Activated CD4-positive, CD25-positive, alpha-beta regulatory T cell treated with anti-CD3 and anti-CD28 coated beads, Interleukin-2, amount 50 U/mL, for 24 hours (primary cell): ENCODE data around the gene F2R.
A peak's percentile ranks its signal among the peaks of the same experiment; 100 is the strongest.
"Not testable (repeated sequence)": the region's sequence is repeated elsewhere in the genome, so short reads cannot be mapped to it uniquely, and the experiment has no call there.

Experiments
- ATAC-seq, 2 donors: fragments of 150-1000 bp; cut with Tn5 transposase; one replicate each; pipeline ENCODE4 v1.10.0; 2021; ENCODE audit warnings: mild to moderate bottlenecking in 1 of 2, moderate library complexity in 1 of 2

The F2R gene

GRCh38 chr5:76715736-76716455 lies at the start of gene F2R:
Gene F2R (plus strand): TSS chr5:76716126. CDS start chr5:76716308, 182 bp downstream.
- ATAC-seq, result peak; percentile 68

GRCh38 chr5:76667495-76667894 lies 48.4 kb upstream of the F2R start:
- ATAC-seq, result no peak

- no peak for ATAC-seq
These were observed 46.7 kb upstream of the F2R start for GRCh38 chr5:76669245-76669644.

GRCh38 chr5:76670508-76670907 lies 45.4 kb upstream of the F2R start:
- ATAC-seq, result no peak

GRCh38 chr5:76672242-76672641 lies 43.7 kb upstream of the F2R start:
- no peak for ATAC-seq

- no peak for ATAC-seq
These were observed 42.8 kb upstream of the F2R start for GRCh38 chr5:76673125-76673524.

- ATAC-seq, result no peak
These were observed 41.4 kb upstream of the F2R start for GRCh38 chr5:76674330-76675066.

GRCh38 chr5:76675364-76675763 lies 40.6 kb upstream of the F2R start:
- ATAC-seq, result no peak

GRCh38 chr5:76677849-76678472 lies 38.0 kb upstream of the F2R start:
- no peak for ATAC-seq

- no peak for ATAC-seq
These were observed 36.7 kb upstream of the F2R start for GRCh38 chr5:76679231-76679630.

- not testable (repeated sequence) for ATAC-seq
These were observed 35.1 kb upstream of the F2R start for GRCh38 chr5:76680826-76681225.

GRCh38 chr5:76681287-76681686 lies 34.6 kb upstream of the F2R start:
- peak in 1 of 2 donors; percentile 24 for ATAC-seq

GRCh38 chr5:76682387-76682786 lies 33.5 kb upstream of the F2R start:
- ATAC-seq, result no peak

- ATAC-seq, result no peak
These were observed 31.9 kb upstream of the F2R start for GRCh38 chr5:76683816-76684731.

- no peak for ATAC-seq
These were observed 31.0 kb upstream of the F2R start for GRCh38 chr5:76684756-76685519.

- no peak for ATAC-seq
These were observed 30.2 kb upstream of the F2R start for GRCh38 chr5:76685704-76686103.

- no peak for ATAC-seq
These were observed 27.7 kb upstream of the F2R start for GRCh38 chr5:76688212-76688611.

GRCh38 chr5:76688836-76689235 lies 27.1 kb upstream of the F2R start:
- no peak for ATAC-seq

- no peak for ATAC-seq
These were observed 26.4 kb upstream of the F2R start for GRCh38 chr5:76689321-76690036.

- no peak for ATAC-seq
These were observed 25.8 kb upstream of the F2R start for GRCh38 chr5:76690037-76690679.
